Loucy (cell line): ENCODE measurements around the gene VSIG10L.

Experiments
- H2AFZ ChIP-seq: fragments of 200-600 bp; sonication (generic); 2 replicates; pipeline ENCODE4 v1.6.0; 2016; ENCODE audit warnings: antibody characterized with exemption, mild to moderate bottlenecking, low read length, moderate library complexity
- H3F3A ChIP-seq: fragments of 200-600 bp; 2 replicates; pipeline ENCODE4 v1.6.0; 2016; ENCODE audit warnings: antibody characterized with exemption, low read depth, mild to moderate bottlenecking
- H3K27me3 ChIP-seq: fragments of 200-600 bp; sonication (generic); 2 replicates; pipeline ENCODE4 v1.6.1; 2014; ENCODE audit warnings: low read length, mild to moderate bottlenecking; ENCODE audit not compliant: insufficient read depth, poor library complexity, severe bottlenecking
- H3K36me3 ChIP-seq: fragments of 200-600 bp; sonication (generic); 2 replicates; pipeline ENCODE4 v1.6.1; 2016; ENCODE audit warnings: low read length; ENCODE audit not compliant: insufficient read depth
- H3K4me1 ChIP-seq: fragments of 200-600 bp; sonication (generic); 2 replicates; pipeline ENCODE4 v1.5.1; 2014; ENCODE audit warnings: low read length, mild to moderate bottlenecking; ENCODE audit not compliant: insufficient read depth, poor library complexity, severe bottlenecking
- H3K4me2 ChIP-seq: fragments of 200-600 bp; sonication (generic); 2 replicates; pipeline ENCODE4 v1.6.0; 2014; ENCODE audit warnings: antibody characterized with exemption, low read length, low read depth, mild to moderate bottlenecking; ENCODE audit not compliant: poor library complexity, severe bottlenecking
- H3K4me3 ChIP-seq: fragments of 200-600 bp; sonication (generic); 2 replicates; pipeline ENCODE4 v1.5.1; 2014; ENCODE audit warnings: low read length, mild to moderate bottlenecking, mixed read lengths; ENCODE audit not compliant: poor library complexity, severe bottlenecking
- H3K79me2 ChIP-seq: fragments of 200-600 bp; sonication (generic); 2 replicates; pipeline ENCODE4 v1.6.1; 2014; ENCODE audit warnings: low read length; ENCODE audit not compliant: insufficient read depth
- H3K9ac ChIP-seq: fragments of 200-600 bp; sonication (generic); 2 replicates; pipeline ENCODE4 v1.6.0; 2014; ENCODE audit warnings: mild to moderate bottlenecking, low read depth, low read length, moderate library complexity; ENCODE audit not compliant: poor library complexity, severe bottlenecking
- H3K9me2 ChIP-seq: fragments of 200-600 bp; sonication (generic); replicated peaks from 2 replicates; pipeline ENCODE4 v1.6.1; 2016; ENCODE audit warnings: low read depth, low read length, mixed read lengths
- H3K9me3 ChIP-seq: fragments of 200-600 bp; sonication (generic); 2 replicates; pipeline ENCODE4 v1.6.1; 2014; ENCODE audit warnings: mild to moderate bottlenecking, antibody characterized with exemption, low read length, low read depth; ENCODE audit not compliant: insufficient read depth
- H4K20me1 ChIP-seq: fragments of 200-600 bp; sonication (generic); 2 replicates; pipeline ENCODE4 v1.6.0; 2014; ENCODE audit warnings: antibody characterized with exemption, low read length, mild to moderate bottlenecking; ENCODE audit not compliant: insufficient read depth, poor library complexity, severe bottlenecking
- CTCF ChIP-seq: fragments of 200-600 bp; sonication (generic); conservative IDR thresholded peaks from 2 replicates; pipeline ENCODE4 v1.5.1; 2014; ENCODE audit warnings: mild to moderate bottlenecking, antibody characterized with exemption, low read length
- EZH2phosphoT487 ChIP-seq: fragments of 200-600 bp; IDR thresholded peaks from 2 replicates; pipeline ENCODE4 v1.6.1; 2018; ENCODE audit warnings: antibody characterized with exemption, mild to moderate bottlenecking, moderate library complexity, borderline replicate concordance

Gene VSIG10L

GRCh38 chr19:51341976-51342580, at the start of gene VSIG10L:
VSIG10L (minus strand) TSS chr19:51342139; CDS start chr19:51342124, 15 bp downstream.
- Histone ChIP-seq H3K9ac (no peak within 1 kb of the TSS), H3K27me3 (no peaks in the 10 kb centered on the region), H3K36me3 (no peaks in the 10 kb centered on the region), H3K4me3 (no peak within 1 kb of the TSS), H3K4me2 (no peak within 1 kb of the TSS), H2AFZ (no peak within 1 kb of the TSS), H3K4me1 (peaks cover 8% of the 10 kb centered on the region), H4K20me1 (no peaks in the 10 kb centered on the region), H3K9me2 (no peaks in the 10 kb centered on the region), H3K79me2 (no peaks in the 10 kb centered on the region), H3F3A (no peaks in the 10 kb centered on the region), H3K9me3 (no peaks in the 10 kb centered on the region)
- no peak for TF ChIP-seq EZH2phosphoT487

- Histone ChIP-seq H3F3A (no peaks in the 10 kb centered on the region), H3K9me2 (no peaks in the 10 kb centered on the region), H3K4me1 (peaks cover 15% of the 10 kb centered on the region), H4K20me1 (no peaks in the 10 kb centered on the region), H3K4me3 (no peak overlapping the region), H3K27me3 (no peaks in the 10 kb centered on the region), H3K79me2 (peaks cover 12% of the 10 kb centered on the region), H2AFZ (no peak overlapping the region), H3K9ac (no peak overlapping the region), H3K4me2 (no peak overlapping the region), H3K36me3 (no peaks in the 10 kb centered on the region), H3K9me3 (no peaks in the 10 kb centered on the region)
- TF ChIP-seq EZH2phosphoT487 (no peak), CTCF (no peak)
Observed at GRCh38 chr19:51391073-51391611, 49.2 kb upstream of the VSIG10L start.

- no peaks in the 10 kb centered on the region for H3K79me2 ChIP-seq
- no peak overlapping the region for H3K4me2 ChIP-seq
- TF ChIP-seq EZH2phosphoT487 (no peak), CTCF (no peak)
- no peak overlapping the region for H3K4me3 ChIP-seq
- H2AFZ ChIP-seq: no peak overlapping the region
- H3K4me1 ChIP-seq: peaks cover 5% of the 10 kb centered on the region
- H3K36me3 ChIP-seq: no peaks in the 10 kb centered on the region
- no peak overlapping the region for H3K9ac ChIP-seq
- no peaks in the 10 kb centered on the region for H3K9me2 ChIP-seq
- no peaks in the 10 kb centered on the region for H3K27me3 ChIP-seq
- no peaks in the 10 kb centered on the region for H3K9me3 ChIP-seq
- no peaks in the 10 kb centered on the region for H3F3A ChIP-seq
- no peaks in the 10 kb centered on the region for H4K20me1 ChIP-seq
Observed at GRCh38 chr19:51389143-51389542, 47.2 kb upstream of the VSIG10L start.

- Histone ChIP-seq H3K4me3 (no peak within 1 kb of the TSS), H3K79me2 (no peaks in the 10 kb centered on the region), H3K36me3 (no peaks in the 10 kb centered on the region), H3K4me2 (no peak within 1 kb of the TSS), H3F3A (no peaks in the 10 kb centered on the region), H2AFZ (no peak within 1 kb of the TSS), H3K9me2 (no peaks in the 10 kb centered on the region), H3K9ac (no peak within 1 kb of the TSS), H3K27me3 (no peaks in the 10 kb centered on the region), H3K9me3 (no peaks in the 10 kb centered on the region), H4K20me1 (no peaks in the 10 kb centered on the region), H3K4me1 (no peaks in the 10 kb centered on the region)
- TF ChIP-seq CTCF (no peak), EZH2phosphoT487 (no peak)
Observed at GRCh38 chr19:51387924-51388389, 46.0 kb upstream of the VSIG10L start, which contains the start of gene LIM2. LIM2 (minus strand) TSS chr19:51387974; CDS start chr19:51387443, 531 bp downstream.
